Peyer's patch (tissue), 4 donors: ENCODE data around the gene SLAMF8. TPM values are rescaled to one million over a fixed set of nuclear protein-coding genes. Genes with fewer than 3 reads are reported as not detected.

Source experiments
- DNase-seq, 3 donors: peaks; one replicate each; pipeline ENCODE4 v3.0.0-alpha.2; 2017 to 2019
- H3K27ac ChIP-seq, 4 donors: fragments of 200-600 bp; sonication (generic); one replicate each; pipeline ENCODE4 v1.5.1; 2016 to 2019
- H3K27me3 ChIP-seq, 2 donors: fragments of 200-600 bp; sonication (generic); one replicate each; pipeline ENCODE4 v1.5.1; 2019
- H3K36me3 ChIP-seq, 3 donors: fragments of 200-600 bp; sonication (generic); one replicate each; pipeline ENCODE4 v1.5.1; 2016 to 2019
- H3K4me1 ChIP-seq, 4 donors: fragments of 200-600 bp; sonication (generic); one replicate each; pipeline ENCODE4 v1.5.1; 2016 to 2019
- H3K4me3 ChIP-seq, 4 donors: fragments of 200-600 bp; sonication (generic); 1 replicate in 3 of 4; 2 replicates in 1 of 4; pipeline ENCODE4 v1.5.1; 2016 to 2019; ENCODE audit warnings: mild to moderate bottlenecking in 1 of 4
- H3K9me3 ChIP-seq, 4 donors: fragments of 200-600 bp; sonication (generic); one replicate each; pipeline ENCODE4 v1.5.1; 2016 to 2019; ENCODE audit warnings: mild to moderate bottlenecking in 1 of 4
- CTCF ChIP-seq, 6 experiments: fragments of 450-650 bp in 4 of 6; fragments of 200-600 bp in 2 of 6; sonication (generic) in 1 of 6; IDR thresholded peaks; one replicate each; pipeline ENCODE4 v1.5.1; 2017 to 2019; ENCODE audit warnings: antibody characterized with exemption in 6 of 6, mild to moderate bottlenecking in 3 of 6, moderate library complexity in 1 of 6
- POLR2A ChIP-seq, 2 donors: fragments of 450-650 bp; IDR thresholded peaks; one replicate each; pipeline ENCODE4 v1.5.1; 2017; ENCODE audit warnings: antibody characterized with exemption in 2 of 2, mild to moderate bottlenecking in 2 of 2, moderate library complexity in 2 of 2
- total RNA-seq, 4 donors: library from RNA; depleted of rRNA; stranded (reverse); fragments of >200 nt; gene quantifications; one replicate each; pipeline ENCODE4 v1.1.0, GENCODE V29; 2016

Gene SLAMF8
- total RNA-seq, 4 donors from 2014 or later, result 1.1 to 18.2 (median 2.7) TPM; not detected in 1

- no peak overlapping the region for H3K4me3 ChIP-seq
- no peaks in the 10 kb centered on the region for H3K9me3 ChIP-seq
- TF ChIP-seq POLR2A (IDR thresholded peaks at IDR 0.05) (no peak), CTCF (IDR thresholded peaks at IDR 0.05) (no peak)
- H3K4me1 ChIP-seq, result no peaks in the 10 kb centered on the region
- H3K27ac ChIP-seq, result no peak overlapping the region
- DNase-seq, result no peak
- no peaks in the 10 kb centered on the region for H3K27me3 ChIP-seq
- H3K36me3 ChIP-seq, result no peaks in the 10 kb centered on the region
Observed at GRCh38 chr1:159839116-159839849, 12.6 kb downstream of the SLAMF8 start.

- Histone ChIP-seq H3K27ac (no peak overlapping the region), H3K27me3 (no peaks in the 10 kb centered on the region), H3K36me3 (no peaks in the 10 kb centered on the region), H3K9me3 (no peaks in the 10 kb centered on the region), H3K4me3 (no peak overlapping the region), H3K4me1 (peaks cover 0 to 9% (median 0%) of the 10 kb centered on the region in 4 donors)
- TF ChIP-seq CTCF (IDR thresholded peaks at IDR 0.05), result no peak
- no peak for TF ChIP-seq POLR2A (IDR thresholded peaks at IDR 0.05)
- DNase-seq, result no peak
Observed at GRCh38 chr1:159841749-159842148, 15.1 kb downstream of the SLAMF8 start.

GRCh38 chr1:159843459-159843858 is 16.8 kb downstream of the SLAMF8 start:
- Histone ChIP-seq H3K27ac (no peak overlapping the region), H3K9me3 (no peaks in the 10 kb centered on the region), H3K4me3 (no peak overlapping the region), H3K27me3 (no peaks in the 10 kb centered on the region), H3K4me1 (peaks cover 0 to 9% (median 0%) of the 10 kb centered on the region in 4 donors), H3K36me3 (no peaks in the 10 kb centered on the region)
- TF ChIP-seq POLR2A (IDR thresholded peaks at IDR 0.05), result no peak
- no peak for TF ChIP-seq CTCF (IDR thresholded peaks at IDR 0.05)
- DNase-seq, result no peak

GRCh38 chr1:159845751-159846629 is 19.3 kb downstream of the SLAMF8 start:
- no peak for TF ChIP-seq POLR2A (IDR thresholded peaks at IDR 0.05)
- peak in 1 of 6 experiments; percentile 26 for TF ChIP-seq CTCF (IDR thresholded peaks at IDR 0.05)
- DNase-seq, result peak in 2 of 3 donors; percentile 74 to 77
- Histone ChIP-seq H3K9me3 (no peaks in the 10 kb centered on the region), H3K27me3 (no peaks in the 10 kb centered on the region), H3K36me3 (no peaks in the 10 kb centered on the region), H3K27ac (peak overlapping the region in 2 of 4 donors; percentile 26 to 75), H3K4me3 (no peak overlapping the region), H3K4me1 (peaks cover 0 to 9% (median 0%) of the 10 kb centered on the region in 4 donors)

- Histone ChIP-seq H3K9me3 (no peaks in the 10 kb centered on the region), H3K27ac (no peak overlapping the region), H3K4me3 (no peak overlapping the region)
Observed at GRCh38 chr1:159847231-159847630, 20.6 kb downstream of the SLAMF8 start.

More at GRCh38 chr1:159847231-159847630, 20.6 kb downstream of the SLAMF8 start:
- Histone ChIP-seq H3K36me3 (no peaks in the 10 kb centered on the region), H3K4me1 (peaks cover 0 to 9% (median 0%) of the 10 kb centered on the region in 4 donors), H3K27me3 (no peaks in the 10 kb centered on the region)
- DNase-seq, result no peak
- TF ChIP-seq POLR2A (IDR thresholded peaks at IDR 0.05), result no peak
- no peak for TF ChIP-seq CTCF (IDR thresholded peaks at IDR 0.05)
